ENCODE results near the gene DMAC2L. TPM values are rescaled to one million over a fixed set of nuclear protein-coding genes. Genes with fewer than 3 reads are reported as not detected.
"Not testable (repeated sequence)": the region's sequence is repeated elsewhere in the genome, so short reads cannot be mapped to it uniquely, and the experiment has no call there.

The DMAC2L gene
- total and polyA plus RNA-seq, 7 donors, result 12.2 to 37.1 (median 25.4) TPM

DNA sequence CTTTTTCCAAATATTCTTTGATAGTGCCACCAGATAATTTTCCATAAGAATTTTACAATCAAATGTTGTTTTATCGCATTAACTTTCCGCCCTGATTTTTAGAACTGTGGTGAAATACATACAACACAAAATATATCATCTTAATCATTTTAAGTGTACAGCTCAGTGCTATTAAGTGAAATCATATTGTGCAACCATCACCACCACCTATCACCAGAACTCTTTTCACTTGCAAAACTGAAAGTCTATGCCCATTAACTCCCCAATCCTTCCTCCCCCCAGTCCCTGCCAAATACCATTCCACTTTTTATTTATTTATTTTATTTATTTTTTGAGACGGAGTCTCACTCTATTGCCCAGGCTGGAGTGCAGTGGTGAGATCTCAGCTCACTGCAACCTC, 48.0 kb downstream of the DMAC2L start:
- 94 to 96% methylated on average over 3 of the region's 3 CpGs for WGBS, 2 donors
- peaks cover 0 to 15% (median 13%) of the 10 kb centered on the region in 4 donors for H3K4me1 ChIP-seq
- intact Hi-C loops (cut with DNase I), result no loop called here
- DNase-seq, result no peak
- H3K9me3 ChIP-seq, result no peaks in the 10 kb centered on the region
- no peaks in the 10 kb centered on the region for H3K27me3 ChIP-seq
- H3K27ac ChIP-seq, result no peak overlapping the region
- no peak for TF ChIP-seq EP300 (IDR thresholded peaks at IDR 0.05)
- no peak for TF ChIP-seq POLR2A (IDR thresholded peaks at IDR 0.05)
- TF ChIP-seq, protein P1, sequence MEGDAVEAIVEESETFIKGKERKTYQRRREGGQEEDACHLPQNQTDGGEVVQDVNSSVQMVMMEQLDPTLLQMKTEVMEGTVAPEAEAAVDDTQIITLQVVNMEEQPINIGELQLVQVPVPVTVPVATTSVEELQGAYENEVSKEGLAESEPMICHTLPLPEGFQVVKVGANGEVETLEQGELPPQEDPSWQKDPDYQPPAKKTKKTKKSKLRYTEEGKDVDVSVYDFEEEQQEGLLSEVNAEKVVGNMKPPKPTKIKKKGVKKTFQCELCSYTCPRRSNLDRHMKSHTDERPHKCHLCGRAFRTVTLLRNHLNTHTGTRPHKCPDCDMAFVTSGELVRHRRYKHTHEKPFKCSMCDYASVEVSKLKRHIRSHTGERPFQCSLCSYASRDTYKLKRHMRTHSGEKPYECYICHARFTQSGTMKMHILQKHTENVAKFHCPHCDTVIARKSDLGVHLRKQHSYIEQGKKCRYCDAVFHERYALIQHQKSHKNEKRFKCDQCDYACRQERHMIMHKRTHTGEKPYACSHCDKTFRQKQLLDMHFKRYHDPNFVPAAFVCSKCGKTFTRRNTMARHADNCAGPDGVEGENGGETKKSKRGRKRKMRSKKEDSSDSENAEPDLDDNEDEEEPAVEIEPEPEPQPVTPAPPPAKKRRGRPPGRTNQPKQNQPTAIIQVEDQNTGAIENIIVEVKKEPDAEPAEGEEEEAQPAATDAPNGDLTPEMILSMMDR (IDR thresholded peaks at IDR 0.05), result no peak
- TF ChIP-seq POLR2AphosphoS5 (IDR thresholded peaks at IDR 0.05), result no peak
- peaks cover 0 to 28% (median 8%) of the 10 kb centered on the region in 4 donors for H3K36me3 ChIP-seq
- no peak overlapping the region for H3K4me3 ChIP-seq

DNA sequence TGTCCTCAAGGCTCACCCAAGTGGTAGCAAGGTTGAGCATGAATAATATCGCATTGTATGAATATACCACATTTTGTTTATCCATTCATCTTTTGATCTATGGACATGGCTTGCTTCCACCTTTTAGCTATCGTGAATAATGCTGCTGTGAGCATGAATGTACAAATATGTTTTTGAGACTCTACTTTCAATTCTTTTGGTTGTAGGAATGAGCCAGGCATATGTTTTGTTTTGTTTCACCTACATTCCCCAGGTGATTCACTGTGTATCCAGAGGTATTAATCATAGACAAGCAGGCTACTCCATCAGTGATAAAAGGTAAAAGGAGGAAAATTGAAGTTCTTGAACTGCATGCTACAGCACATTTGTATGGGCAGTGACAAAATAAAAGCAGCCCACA, 48.7 kb downstream of the DMAC2L start:
- Histone ChIP-seq H3K36me3 (peaks cover 0 to 28% (median 8%) of the 10 kb centered on the region in 4 donors), H3K27me3 (no peaks in the 10 kb centered on the region), H3K4me1 (peaks cover 0 to 15% (median 11%) of the 10 kb centered on the region in 4 donors), H3K4me3 (no peak overlapping the region), H3K9me3 (no peaks in the 10 kb centered on the region), H3K27ac (no peak overlapping the region)
- intact Hi-C loops (cut with DNase I), result no loop called here
- no peak for DNase-seq
- WGBS, 2 donors, result 96 to 97% methylated on average over 2 of the region's 2 CpGs
- TF ChIP-seq, protein P1 (IDR thresholded peaks at IDR 0.05), result no peak
- no peak for TF ChIP-seq POLR2A (IDR thresholded peaks at IDR 0.05)
- no peak for TF ChIP-seq POLR2AphosphoS5 (IDR thresholded peaks at IDR 0.05)
- no peak for TF ChIP-seq EP300 (IDR thresholded peaks at IDR 0.05)

DNA sequence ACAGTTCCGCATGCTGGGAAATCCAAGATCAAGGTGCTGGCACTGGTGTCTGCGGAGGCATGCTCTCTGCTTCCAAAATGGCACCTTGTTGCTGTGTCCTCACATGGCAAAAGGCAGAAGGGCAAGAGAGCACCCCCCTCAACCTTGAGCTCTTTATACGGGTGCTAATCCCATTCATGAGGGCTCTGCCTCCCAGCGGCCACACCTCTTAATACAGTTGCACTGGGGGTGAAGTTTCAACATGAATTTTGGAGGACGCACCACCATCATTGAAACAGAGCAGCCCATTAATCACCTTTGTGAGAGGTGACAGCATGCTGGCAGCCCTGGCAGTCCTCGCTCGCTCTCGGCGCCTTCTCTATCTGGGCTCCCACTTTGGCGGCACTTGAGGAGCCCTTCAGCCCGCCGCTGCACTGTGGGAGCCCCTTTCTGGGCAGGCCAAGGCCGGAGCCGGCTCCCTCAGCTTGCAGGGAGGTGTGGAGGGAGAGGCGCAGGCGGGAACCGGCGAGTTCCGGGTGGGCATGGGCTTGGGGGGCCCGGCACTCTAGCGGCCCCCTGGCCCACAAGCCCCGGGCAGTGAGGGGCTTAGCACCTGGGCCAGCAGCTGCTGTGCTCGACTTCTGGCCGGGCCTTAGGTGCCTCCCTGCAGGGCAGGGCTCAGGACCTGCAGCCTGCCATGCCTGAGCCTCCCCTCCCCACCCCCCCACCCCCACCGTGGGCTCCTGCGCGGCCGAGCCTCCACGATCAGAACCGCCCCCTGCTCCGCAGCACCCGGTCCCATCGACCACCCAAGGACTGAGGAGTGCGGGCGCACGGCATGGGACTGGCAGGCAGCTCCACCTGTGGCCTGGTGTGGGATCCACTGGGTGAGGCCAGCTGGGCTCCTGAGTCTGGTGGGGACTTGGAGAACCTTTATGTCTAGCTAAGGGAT, 49.6 kb downstream of the DMAC2L start:
- Histone ChIP-seq H3K36me3 (peaks cover 0 to 21% (median 8%) of the 10 kb centered on the region in 4 donors), H3K4me1 (peaks cover 0 to 15% (median 11%) of the 10 kb centered on the region in 4 donors)
- DNase-seq; H3K4me3 ChIP-seq; intact Hi-C loops (cut with DNase I); H3K9me3 ChIP-seq; H3K27me3 ChIP-seq; H3K27ac ChIP-seq: not testable (repeated sequence)
- 98% methylated on average over 36 of the region's 36 CpGs for WGBS, 2 donors

DNA sequence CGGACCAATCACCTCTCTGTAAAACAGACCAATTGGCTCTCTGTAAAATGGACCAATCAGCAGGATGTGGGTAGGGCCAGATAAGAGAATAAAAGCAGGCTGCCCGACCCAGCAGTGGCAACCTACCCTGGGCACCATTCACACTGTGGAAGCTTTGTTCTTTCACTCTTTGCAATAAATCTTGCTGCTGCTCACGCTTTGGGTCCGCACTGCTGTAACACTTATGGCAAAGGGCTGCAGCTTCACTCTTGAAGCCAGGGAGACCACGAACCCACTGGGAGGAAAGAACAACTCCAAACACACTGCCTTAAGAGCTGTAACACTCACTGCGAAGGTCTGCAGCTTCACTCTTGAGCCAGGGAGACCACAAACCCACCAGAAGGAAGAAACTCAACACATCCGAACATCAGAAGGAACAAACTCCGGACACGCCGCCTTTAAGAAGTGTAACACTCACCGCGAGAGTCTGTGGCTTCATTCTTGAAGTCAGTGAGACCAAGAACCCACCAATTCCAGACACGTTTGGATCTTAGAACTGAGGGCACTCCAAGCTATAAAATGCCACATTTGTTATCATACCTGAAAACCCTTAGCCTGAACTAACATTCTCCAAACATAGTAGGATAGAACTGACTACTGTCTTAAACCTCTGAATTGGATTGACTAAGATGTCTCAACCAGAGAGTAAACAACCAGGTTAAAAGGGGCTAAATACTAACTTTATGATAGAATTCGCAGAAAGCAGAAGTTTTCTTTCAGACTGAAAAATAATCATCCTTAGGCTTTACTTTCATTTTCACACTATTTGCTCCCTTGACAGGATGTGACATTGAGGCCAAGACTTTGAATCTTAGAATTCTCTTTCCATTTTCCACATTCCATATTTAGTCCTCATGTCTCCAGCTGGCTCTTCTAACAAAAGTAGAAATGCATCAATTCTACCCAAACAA, 50.9 kb downstream of the DMAC2L start:
- H3K36me3 ChIP-seq, result peaks cover 0 to 8% (median 4%) of the 10 kb centered on the region in 4 donors
- H3K4me3 ChIP-seq, result peak overlapping the region in 3 of 4 donors; percentile 16 to 30 (median 28)
- H3K27ac ChIP-seq, result peak overlapping the region; percentile 43 to 72 (median 60)

More for the DNA sequence above, 50.9 kb downstream of the DMAC2L start:
- Histone ChIP-seq H3K9me3 (no peaks in the 10 kb centered on the region), H3K4me1 (peaks cover 0 to 15% (median 11%) of the 10 kb centered on the region in 4 donors), H3K27me3 (no peaks in the 10 kb centered on the region)
- intact Hi-C loops (cut with DNase I), result no loop called here
- TF ChIP-seq EP300 (IDR thresholded peaks at IDR 0.05) (no peak), POLR2AphosphoS5 (IDR thresholded peaks at IDR 0.05) (no peak), POLR2A (IDR thresholded peaks at IDR 0.05) (no peak)
- TF ChIP-seq, protein P1 (IDR thresholded peaks at IDR 0.05), result no peak
- DNase-seq, result no peak
- WGBS, 2 donors, result 53 to 82% methylated on average over 14 of the region's 14 CpGs
